Activated CD4-positive, alpha-beta T cell treated with anti-CD3 and anti-CD28 coated beads for 4 hours (primary cell): Measurements from ENCODE around the gene PRIM2.
"Not testable (repeated sequence)": the region's sequence is repeated elsewhere in the genome, so short reads cannot be mapped to it uniquely, and the experiment has no call there.

Experiments
- DNase-seq, 2 donors: peaks; one replicate each; pipeline ENCODE4 v3.0.0-alpha.2; 2020

PRIM2 gene

DNA sequence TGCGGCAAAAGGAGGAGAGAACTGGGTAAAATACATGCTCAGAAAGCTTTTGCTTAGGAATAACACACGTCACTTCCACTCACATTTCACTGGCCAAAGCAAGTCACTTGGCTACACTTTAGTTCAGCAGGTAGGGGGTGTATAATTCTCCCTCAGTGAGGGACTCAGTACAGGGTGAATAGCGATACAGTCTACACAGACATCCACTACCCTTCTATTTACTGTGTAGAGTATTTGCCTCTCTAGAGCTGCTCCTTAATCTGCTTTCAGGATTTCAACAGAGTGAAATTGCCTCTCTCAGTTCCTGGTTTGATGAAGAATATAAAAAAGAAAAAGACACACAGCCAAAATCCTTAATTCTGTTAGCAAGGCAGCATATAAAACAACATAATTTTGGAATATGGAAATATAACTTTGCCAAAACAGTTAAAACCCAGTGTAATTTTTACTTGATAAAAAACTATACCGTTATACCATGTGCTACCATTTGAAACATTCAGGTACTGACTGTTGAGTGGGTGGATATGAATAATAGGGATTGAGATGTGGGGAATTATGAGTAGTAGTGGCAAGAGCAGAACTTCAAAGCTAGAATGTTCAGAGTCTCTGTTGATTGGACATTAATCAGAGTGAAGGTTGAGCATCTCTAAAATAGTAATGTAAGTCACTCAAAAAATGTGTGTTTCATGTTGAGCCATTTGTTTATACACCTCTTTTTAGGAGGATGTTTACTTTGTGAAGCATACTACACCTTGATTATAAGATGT lies 51.7 kb downstream of the PRIM2 start:
- not testable (repeated sequence) for DNase-seq

DNA sequence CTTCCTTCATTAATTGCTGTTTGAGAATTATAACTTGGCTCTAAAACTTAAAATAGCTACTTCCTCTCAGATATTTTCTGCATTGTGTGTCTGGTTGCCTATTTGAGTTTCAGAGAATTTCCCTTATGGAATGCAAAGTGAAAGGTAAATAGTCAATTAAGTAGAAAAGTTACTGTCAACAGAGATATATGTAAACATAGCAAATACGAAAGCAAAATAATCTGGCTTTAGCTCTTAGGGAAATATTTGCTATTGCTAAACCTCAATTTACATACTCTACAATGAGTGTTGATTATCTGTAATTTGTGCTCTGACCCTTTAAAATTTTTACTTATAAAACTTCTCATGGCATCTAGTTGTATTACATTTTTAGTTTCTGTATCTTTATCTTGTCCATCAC lies 54.3 kb downstream of the PRIM2 start:
- DNase-seq = not testable (repeated sequence)

DNA sequence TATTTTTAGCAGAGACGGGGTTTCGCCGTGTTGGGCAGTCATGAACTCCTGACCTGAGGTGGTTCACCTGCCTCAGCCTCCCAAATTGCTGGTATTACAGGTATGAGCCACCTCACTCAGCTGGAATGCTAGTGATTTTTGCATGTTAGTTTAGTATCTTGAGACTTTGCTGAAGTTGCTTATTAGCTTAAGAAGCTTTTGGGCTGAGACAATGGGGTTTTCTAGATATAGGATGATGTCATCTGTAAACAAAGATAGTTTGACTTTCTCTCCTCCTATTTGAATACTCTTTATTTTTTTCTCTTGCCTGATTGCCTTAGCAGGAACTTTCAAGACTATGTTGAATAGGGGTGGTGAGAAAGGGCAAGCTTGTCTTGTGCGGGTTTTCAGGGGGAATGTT lies 57.3 kb downstream of the PRIM2 start:
- DNase-seq = not testable (repeated sequence)

- DNase-seq = not testable (repeated sequence)
Measured at GRCh38 chr6:57376083-57376482, 58.7 kb downstream of the PRIM2 start.

DNA sequence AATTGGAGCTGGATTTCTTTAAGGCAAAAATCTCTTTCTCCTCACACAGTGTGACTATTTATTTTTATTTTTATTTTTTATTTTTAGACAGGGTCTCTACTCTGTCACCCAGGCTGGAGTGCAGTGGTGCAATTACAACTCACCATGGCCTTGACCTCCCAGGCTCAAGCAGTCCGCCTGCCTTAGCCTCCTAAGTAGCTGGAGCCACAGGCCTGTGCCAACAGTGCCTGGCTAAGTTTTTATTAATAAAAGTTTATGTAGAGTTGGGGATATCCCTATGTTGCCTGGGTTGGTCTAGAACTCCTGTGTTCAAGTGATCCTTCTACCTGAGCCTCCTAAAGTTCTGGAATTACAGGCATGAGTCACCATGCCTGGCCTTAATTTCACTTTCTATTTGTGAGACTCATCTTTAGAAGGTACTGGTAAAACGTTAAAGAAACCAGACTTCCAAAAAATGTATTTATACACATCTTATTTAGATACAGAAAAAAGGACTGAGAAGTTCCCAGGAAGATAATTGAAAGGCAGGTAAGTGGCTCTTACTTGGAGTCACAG lies 71.7 kb downstream of the PRIM2 start:
- not testable (repeated sequence) for DNase-seq

- not testable (repeated sequence) for DNase-seq
Measured at GRCh38 chr6:57390818-57391217, 73.4 kb downstream of the PRIM2 start.

DNA sequence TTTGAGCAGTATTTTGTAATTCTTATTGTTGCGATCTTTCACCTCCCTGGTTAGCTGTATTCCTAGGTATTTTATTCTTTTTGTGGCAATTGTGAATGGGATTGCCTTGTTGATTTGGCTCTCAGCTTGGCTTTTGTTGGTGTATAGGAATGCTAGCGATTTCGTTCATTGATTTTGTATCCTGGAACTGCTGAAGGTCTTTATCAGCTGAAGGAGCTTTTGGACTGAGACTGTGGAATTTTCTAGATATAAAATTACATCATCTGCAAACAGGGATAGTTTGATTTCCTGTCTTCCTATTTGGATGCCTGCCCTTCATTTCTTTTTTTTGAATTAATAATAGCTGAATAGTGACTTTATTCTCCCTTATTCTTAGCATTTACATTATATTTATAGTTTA lies 74.6 kb downstream of the PRIM2 start:
- not testable (repeated sequence) for DNase-seq

DNA sequence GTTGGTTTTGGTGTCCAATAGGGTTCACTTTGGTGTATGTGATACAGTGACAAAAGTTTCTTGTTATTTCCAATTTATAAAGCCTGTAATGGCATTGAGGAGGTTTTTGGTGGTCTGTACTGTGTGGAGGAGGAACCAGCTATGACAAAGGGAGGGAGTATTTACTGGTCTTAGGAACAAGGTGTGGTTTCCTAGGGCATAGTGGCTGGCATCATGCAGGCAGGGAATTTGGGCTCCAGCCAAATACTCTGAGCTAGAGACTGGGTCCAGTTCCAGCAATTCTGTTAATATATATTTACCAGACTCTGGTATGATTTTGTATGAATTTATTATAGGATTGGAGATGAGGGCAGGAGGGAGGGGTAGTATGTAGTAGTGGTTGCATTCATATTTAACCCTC lies 101.9 kb downstream of the PRIM2 start:
- not testable (repeated sequence) for DNase-seq

- DNase-seq = no peak
Measured at GRCh38 chr6:57421503-57421902, 104.1 kb downstream of the PRIM2 start.

- DNase-seq = no peak
Measured at GRCh38 chr6:57423468-57423867, 106.0 kb downstream of the PRIM2 start.

DNA sequence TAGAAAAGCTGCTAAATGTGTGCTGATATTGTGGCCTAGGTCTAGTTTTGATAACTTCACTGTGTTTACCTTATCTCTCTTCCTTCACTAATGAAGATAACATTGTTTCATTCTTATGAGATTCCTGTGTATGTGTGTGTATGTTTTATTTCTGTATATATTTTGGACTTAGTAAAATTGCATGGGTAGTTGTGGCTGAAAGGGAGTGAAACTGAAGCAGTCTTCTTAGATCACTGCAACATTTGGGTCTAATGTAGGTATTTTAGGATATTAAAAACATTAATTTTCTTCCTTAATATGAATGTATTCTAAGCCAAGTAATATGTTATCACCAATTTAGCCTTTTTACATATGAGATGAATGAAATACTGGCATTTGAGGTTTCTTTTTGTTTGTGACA lies 114.3 kb downstream of the PRIM2 start:
- not testable (repeated sequence) for DNase-seq

DNA sequence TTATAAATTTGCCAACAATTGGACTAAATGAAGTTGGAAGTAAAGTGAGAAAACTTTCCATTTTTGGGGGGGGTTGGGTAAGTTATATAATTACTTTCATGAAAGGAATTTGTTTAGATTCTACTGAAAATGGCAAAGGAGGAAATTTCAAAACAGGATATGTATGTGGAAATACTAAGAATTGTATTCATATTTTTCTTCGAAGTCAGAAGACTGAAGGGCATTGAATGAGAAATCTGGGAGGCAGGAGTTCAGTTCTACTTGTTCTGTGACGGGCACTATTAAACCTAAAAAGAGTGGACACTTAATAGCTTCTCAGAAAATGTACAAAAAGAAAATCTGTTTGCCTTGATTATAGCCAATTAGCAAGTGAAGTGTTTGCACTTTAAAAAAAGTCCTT lies 114.7 kb downstream of the PRIM2 start:
- DNase-seq = no peak

DNA sequence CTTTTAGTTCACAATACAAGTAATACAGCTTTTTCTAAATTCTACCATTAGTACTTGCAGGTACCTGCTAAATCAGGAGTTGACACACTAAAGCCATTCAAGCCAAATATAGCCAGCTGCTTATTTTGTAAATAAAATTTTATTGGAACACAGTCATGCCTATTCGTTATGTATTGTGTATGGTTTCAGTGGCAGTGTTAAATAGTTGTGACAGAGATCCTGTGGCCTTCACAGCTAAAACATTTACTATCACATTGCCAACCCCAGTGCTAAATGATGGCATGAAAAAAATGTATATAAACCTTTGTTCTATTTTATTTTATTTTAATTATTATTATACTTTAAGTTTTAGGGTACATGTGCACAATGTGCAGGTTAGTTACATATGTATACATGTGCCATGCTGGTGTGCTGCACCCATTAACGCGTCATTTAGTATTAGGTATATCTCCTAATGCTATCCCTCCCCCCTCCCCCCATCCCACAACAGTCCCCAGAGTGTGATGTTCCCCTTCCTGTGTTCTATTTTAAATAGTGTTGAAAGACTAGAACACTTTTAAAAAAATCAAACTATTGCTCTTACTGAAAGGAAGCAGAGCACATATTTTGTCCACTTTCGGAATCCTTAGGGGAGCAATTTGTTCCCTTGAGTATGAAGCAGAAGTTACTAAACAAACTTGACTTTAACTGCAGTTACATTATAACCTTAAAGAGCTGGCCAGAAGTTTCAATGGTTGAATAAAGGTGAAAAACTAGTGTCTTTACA lies 115.7 kb downstream of the PRIM2 start:
- DNase-seq = no peak

DNA sequence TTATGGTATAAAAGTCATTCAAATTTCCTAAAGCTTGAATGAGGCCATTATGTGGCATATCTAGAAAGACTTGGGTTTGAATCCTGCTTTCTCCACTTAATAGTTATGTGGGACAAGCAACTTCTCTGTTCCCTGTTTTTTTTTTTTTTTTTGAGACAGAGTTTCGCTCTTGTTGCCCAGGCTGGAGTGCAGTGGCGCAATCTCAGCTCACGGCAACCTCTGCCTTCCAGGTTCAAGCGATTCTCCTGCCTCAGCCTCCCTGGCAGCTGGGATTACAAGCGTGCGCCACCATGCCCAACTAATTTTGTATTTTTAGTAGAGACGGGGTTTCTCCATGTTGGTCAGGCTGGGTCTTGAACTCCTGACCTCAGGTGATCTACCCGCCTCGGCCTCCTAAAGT lies 116.4 kb downstream of the PRIM2 start:
- not testable (repeated sequence) for DNase-seq

GRCh38 chr6:57434944-57435343 lies 117.5 kb downstream of the PRIM2 start:
- DNase-seq = no peak

DNA sequence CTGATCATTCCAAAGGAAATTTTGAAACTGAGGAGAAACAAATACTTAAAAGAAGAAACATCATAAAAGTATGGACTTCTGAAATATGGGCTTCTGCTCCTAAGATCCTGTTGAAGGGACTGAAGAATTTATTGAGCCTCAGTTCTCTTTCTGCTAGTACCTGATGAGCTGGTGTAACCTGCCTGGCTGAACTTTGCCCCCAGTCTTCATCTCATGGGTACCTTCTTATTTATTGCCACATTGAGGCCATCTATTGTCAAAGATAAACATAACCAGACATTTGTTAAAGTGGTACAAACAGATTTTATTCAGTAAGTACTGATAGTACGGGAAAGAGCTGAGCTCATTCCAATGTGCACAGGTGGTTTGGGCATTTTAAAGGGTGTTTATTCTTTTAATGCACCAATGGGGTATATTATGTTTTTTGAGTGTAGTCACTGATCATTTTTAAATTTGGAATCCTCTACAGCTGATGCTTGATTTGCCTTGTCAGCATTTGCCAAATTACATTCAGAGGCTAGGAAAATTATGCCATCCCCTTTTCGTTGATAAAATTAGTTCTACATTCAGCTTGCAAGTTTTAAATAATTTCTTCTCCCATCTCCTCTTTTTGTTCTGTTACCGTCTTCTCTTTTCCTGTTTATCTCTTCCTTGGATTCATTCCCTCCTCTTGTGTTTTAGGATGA lies 118.2 kb downstream of the PRIM2 start:
- no peak for DNase-seq

DNA sequence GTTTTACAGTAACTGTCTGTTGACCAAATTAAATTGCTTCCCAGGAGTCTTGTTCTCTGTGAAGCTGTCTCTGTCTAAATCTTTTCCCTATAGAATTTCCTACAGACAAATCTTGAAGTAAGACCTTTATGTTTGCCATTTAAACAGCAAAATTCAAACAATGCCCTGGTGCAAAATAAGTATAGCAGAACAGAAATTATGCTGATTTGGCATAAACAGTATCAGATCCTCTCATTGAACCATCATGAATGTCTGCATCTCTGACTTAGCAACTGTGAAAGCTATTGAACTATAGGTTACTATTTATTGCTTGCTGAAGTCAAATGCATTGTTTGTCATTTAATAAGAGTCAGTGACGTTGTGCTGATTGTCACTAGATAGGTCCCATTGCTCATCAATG lies 123.3 kb downstream of the PRIM2 start:
- DNase-seq = not testable (repeated sequence)

DNA sequence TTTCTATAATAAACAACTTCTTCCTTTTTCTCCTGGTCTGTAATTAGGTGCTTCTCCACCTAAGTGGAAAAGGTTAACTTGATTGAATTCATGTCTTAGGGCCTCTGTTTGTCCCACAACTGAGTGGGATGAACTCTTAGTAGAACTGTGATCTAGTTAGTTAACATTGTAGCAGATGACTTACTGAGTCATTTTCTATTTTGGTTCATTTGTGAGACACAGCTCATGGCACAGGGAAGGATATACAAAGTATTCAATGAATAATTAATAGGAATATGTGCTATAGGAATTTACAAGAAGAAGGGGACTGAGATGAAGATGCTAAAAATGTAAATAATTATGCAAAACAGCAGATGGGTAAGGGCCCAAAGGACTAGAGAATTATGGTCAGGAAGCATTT lies 124.7 kb downstream of the PRIM2 start:
- not testable (repeated sequence) for DNase-seq

DNA sequence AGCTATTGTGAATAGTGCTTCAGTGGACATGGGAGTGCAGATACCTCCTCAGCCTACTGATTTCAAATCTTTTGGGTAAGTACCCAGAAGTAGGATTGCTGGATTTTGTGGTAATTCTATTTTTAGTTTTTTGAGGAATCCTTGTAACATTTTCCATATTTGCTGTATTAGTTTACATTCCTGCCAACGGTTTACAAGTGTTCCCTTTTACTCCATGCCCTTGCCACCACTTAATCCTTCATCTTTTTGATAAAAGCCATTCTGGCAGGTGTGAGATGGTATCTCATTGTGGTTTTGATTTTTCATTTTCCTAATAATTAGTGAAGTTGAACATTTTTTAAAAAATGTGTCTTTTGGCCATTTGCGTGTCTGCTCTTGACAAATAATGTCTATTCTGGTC lies 125.8 kb downstream of the PRIM2 start:
- not testable (repeated sequence) for DNase-seq

GRCh38 chr6:57444787-57445186 lies 127.4 kb downstream of the PRIM2 start:
- not testable (repeated sequence) for DNase-seq

DNA sequence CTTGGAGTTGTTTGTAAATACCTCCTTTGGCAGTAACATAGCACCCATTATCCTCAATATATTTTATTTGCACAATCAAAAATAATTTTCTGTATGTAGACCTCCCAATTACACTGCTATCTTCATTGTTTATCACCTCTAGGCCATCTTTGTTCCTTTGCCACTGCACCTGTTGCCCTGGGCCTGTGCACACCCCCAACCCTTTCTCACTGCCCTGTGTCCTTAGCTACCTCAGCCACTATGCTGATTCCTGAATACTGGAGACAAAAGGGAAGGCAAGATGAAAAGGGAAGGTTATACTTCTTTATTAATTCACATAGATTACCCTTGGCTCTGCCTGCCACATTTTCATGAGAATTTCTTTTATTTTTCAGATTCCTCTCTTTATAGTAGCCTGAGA lies 127.9 kb downstream of the PRIM2 start:
- DNase-seq = not testable (repeated sequence)

- not testable (repeated sequence) for DNase-seq
Measured at GRCh38 chr6:57445790-57446468, 128.5 kb downstream of the PRIM2 start.
